Measurements from ENCODE around the gene FAM240B.

GRCh38 chr9:38687992-38688391 lies 31.9 kb downstream of the FAM240B start:
- TF ChIP-seq CTCF (IDR thresholded peaks at IDR 0.05; ENCODE audit: low read length) (no peak), EZH2 (IDR thresholded peaks at IDR 0.05; ENCODE audit: borderline replicate concordance, low read length) (no peak)

Data from OCI-LY1 (cell line).